Measurements from ENCODE around the gene KIFC1. TPM values are rescaled to one million over a fixed set of nuclear protein-coding genes. Genes with fewer than 3 reads are reported as not detected.

KIFC1 gene
- total RNA-seq, 2 donors from 2014 or later = 0.66 TPM; not detected in 1

DNA sequence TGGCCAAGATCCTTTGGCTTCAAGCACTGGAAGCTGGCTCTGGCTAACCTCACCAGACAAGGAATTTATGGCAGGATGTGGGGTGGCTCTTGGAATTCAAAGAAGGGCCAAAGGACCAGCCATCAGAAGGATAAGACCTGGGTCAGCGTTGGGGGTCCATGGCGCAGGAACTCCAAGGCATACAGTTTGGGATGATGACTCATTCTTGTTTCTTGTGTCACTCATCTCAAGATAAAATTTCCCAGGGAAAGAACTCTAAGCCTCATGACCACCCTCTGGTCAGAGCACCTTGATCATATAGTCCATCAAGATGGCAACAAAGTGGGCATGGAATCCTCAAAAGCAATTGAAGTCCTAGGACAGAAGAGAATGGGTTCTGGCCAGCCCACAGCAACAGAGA, 67.6 kb downstream of the KIFC1 start:
- 92 to 100% methylated on average over 2 of the region's 2 CpGs for WGBS, 2 donors
- intact Hi-C loops (cut with DNase I) = no loop called here
- no peak for ATAC-seq
- no peak for TF ChIP-seq POLR2A (IDR thresholded peaks at IDR 0.05)
- no peak for TF ChIP-seq CTCF (IDR thresholded peaks at IDR 0.05)
- no peak for DNase-seq
- H3K4me3 ChIP-seq = no peak overlapping the region
- H3K4me1 ChIP-seq = peaks cover 8% of the 10 kb centered on the region
- H3K36me3 ChIP-seq (replicated peaks in 1 of 2; ENCODE audit: insufficient read depth in 1 of 2, low read depth in 2 of 2) = no peaks in the 10 kb centered on the region
- no peaks in the 10 kb centered on the region for H3K9me3 ChIP-seq
- H3K27ac ChIP-seq = no peak overlapping the region
- no peaks in the 10 kb centered on the region for H3K27me3 ChIP-seq

Small RNA genes lying within 50 kb of the gene (microRNA-seq; reads per million reads assigned to microRNA genes)
- gene MIR5004 (ENCODE audit: borderline number of aligned reads in 2 of 2, borderline replicate concordance in 2 of 2) = 0 reads per million in 2 donors

Small RNA genes lying within 50 kb of the gene (small RNA-seq; reads per million reads assigned to genes)
- gene RPL35AP4 (not detected), gene ZBTB9 (not detected)

Other genes starting within 250 kb of the KIFC1 start
- gene COL11A2, start 199.4 kb upstream of the KIFC1 start, total RNA-seq = 1 to 10 TPM in 1 of 2 donors, under 1 TPM in 1; 0.78 to 2.3 TPM
- 10 to 100 TPM; 17.1 to 21.0 TPM for gene RXRB, start 191.2 kb upstream of the KIFC1 start, total RNA-seq
- 10 to 100 TPM; 57.3 to 67.9 TPM for gene SLC39A7, start 191.0 kb upstream of the KIFC1 start, total RNA-seq
- 10 to 100 TPM; 19.1 to 29.1 TPM for gene HSD17B8, start 187.2 kb upstream of the KIFC1 start, total RNA-seq
- gene RING1, start 183.3 kb upstream of the KIFC1 start, total RNA-seq = 10 to 100 TPM; 11.2 to 28.3 TPM
- gene VPS52, start 119.9 kb upstream of the KIFC1 start, total RNA-seq = 10 to 100 TPM; 37.1 to 40.5 TPM
- 1,000 to 10,000 TPM in 1 of 2 donors, 100 to 1,000 TPM in 1; 772 to 1,608 TPM for gene RPS18, start 119.7 kb upstream of the KIFC1 start, total RNA-seq
- gene B3GALT4, start 114.7 kb upstream of the KIFC1 start, total RNA-seq = 1 to 10 TPM; 3.9 to 5.6 TPM
- gene WDR46, start 102.6 kb upstream of the KIFC1 start, total RNA-seq = 10 to 100 TPM; 27.8 to 43.2 TPM
- 10 to 100 TPM; 10.2 to 19.7 TPM for gene PFDN6, start 102.2 kb upstream of the KIFC1 start, total RNA-seq
- gene RGL2, start 92.9 kb upstream of the KIFC1 start, total RNA-seq = 10 to 100 TPM; 31.3 to 31.9 TPM
- gene TAPBP, start 77.7 kb upstream of the KIFC1 start, total RNA-seq = 100 to 1,000 TPM in 1 of 2 donors, 10 to 100 TPM in 1; 50.3 to 108 TPM
- 10 to 100 TPM; 12.7 to 14.8 TPM for gene ZBTB22, start 74.1 kb upstream of the KIFC1 start, total RNA-seq
- gene DAXX, start 68.9 kb upstream of the KIFC1 start, total RNA-seq = 10 to 100 TPM; 20.0 to 28.0 TPM
- 10 to 100 TPM; 58.3 to 73.9 TPM for gene PHF1, start 19.2 kb downstream of the KIFC1 start, total RNA-seq
- gene CUTA, start 26.3 kb downstream of the KIFC1 start, total RNA-seq = 100 to 1,000 TPM in 1 of 2 donors, 10 to 100 TPM in 1; 87.7 to 126 TPM
- 1 to 10 TPM; 5.4 to 5.6 TPM for gene SYNGAP1, start 28.2 kb downstream of the KIFC1 start, total RNA-seq
- 1 to 10 TPM; 1.8 to 5.3 TPM for gene ZBTB9, start 62.8 kb downstream of the KIFC1 start, total RNA-seq
- gene BAK1, start 188.5 kb downstream of the KIFC1 start, total RNA-seq = 1 to 10 TPM; 2.3 to 5.7 TPM
- gene ITPR3, start 229.5 kb downstream of the KIFC1 start, total RNA-seq = 10 to 100 TPM; 17.5 to 25.9 TPM